Activated CD4-positive, alpha-beta T cell treated with anti-CD3 and anti-CD28 coated beads, Interleukin-2, amount 50 U/mL, for 4 hours (primary cell): ENCODE results near the gene THPO.
A peak's percentile ranks its signal among the peaks of the same experiment; 100 is the strongest.

Experiments used
- DNase-seq, 2 experiments: peaks; one replicate each; pipeline ENCODE4 v3.0.0-alpha.2; 2020

The THPO gene

DNA sequence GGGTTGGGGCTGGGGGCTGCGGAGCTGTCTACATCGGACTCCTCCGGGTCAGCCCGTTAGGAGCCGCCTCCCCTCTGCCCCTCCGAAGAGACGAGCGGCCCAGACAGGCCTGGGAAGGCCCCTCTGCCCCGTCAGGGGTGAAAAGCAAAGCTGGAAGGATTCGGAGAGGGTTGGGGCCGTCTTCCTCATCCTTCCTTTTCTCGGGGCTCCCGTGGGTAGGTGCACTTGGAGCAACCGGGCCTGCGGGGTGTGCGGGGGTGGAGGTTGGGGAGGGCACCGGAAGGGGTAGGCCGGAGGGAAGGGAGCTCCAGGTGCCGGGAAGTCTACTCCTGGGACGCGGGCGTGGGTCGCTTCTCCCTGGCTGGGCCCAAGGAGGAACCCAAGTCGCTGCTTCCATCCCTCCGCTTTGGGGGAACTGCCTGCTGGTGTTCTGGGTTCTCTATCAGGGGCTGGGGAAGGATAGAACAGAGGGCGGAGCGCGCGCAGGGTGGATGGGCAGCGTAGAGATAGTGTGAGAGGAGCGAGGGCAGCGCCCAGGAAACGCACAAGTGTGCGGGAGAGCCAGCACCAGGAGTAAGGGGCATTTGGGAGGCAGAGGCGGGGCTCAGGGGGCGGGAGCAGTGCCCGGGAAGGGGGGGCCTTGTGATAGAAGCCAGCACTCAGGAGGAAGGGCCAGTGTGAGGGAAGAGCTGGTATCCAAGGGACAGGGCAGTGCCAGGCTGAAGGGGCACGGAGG, 15.9 kb downstream of the THPO start:
- peak; percentile 22 to 27 for DNase-seq

DNA sequence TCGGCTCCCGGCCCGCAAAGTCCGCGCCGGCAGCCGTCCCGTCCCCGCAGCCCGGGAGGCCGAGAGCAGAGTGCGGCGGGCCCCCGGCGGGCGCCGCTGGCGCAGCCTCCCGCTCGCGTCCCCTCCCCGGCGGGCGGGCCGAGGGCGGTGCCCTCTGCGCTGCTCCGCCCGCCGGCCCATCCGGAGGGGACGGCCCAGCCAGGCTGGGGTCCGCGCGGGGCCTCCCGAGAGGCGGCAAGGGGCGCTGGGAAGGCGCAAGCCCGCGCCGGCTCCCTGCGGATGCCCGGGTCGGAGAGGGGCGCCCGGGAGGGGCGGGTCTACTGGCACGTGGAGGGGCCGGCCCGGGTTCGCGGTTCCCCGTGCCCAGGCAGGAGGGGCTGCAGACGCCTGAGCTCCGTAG, 16.5 kb downstream of the THPO start, which contains the start of the genes CLCN2 and POLR2H:
Gene CLCN2, minus strand, starts transcription at position 74 of the 400 bp plus-strand sequence. CDS start 126 bp downstream, outside the sequence.
Gene POLR2H, plus strand, starts transcription at position 179 of the 400 bp plus-strand sequence. CDS start 1,783 bp downstream, outside the sequence.
- peak; percentile 20 to 26 for DNase-seq

DNA sequence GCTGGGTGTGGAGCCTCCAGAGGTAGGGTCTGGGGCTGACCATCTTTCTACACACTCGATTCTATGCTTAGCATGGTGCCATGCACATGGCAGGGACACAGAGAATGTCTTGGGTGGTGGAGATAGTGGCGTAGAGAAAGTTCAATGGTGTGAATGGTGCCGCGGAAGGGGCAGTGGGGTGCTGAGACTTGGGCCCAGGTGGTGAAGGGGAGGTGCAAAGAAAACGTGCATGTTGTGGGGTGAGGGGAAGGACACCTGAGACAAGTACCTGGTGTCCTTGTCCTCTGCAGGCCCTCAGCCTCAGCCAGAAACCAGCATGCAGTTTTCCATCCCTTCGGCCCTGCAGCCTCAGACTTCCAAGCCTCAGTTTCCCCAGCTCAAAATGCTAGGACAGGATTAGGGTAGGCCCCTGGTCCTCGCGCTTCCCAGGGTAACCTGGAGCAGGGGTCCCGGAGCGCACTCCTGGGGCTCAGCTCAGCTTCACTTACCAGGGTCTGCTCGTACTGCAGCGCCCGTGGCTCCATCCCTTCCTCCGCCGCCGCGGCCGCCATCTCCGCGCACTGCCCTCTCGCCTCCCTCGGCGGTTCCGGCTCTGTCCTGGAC, 17.0 kb downstream of the THPO start:
- no peak for DNase-seq

DNA sequence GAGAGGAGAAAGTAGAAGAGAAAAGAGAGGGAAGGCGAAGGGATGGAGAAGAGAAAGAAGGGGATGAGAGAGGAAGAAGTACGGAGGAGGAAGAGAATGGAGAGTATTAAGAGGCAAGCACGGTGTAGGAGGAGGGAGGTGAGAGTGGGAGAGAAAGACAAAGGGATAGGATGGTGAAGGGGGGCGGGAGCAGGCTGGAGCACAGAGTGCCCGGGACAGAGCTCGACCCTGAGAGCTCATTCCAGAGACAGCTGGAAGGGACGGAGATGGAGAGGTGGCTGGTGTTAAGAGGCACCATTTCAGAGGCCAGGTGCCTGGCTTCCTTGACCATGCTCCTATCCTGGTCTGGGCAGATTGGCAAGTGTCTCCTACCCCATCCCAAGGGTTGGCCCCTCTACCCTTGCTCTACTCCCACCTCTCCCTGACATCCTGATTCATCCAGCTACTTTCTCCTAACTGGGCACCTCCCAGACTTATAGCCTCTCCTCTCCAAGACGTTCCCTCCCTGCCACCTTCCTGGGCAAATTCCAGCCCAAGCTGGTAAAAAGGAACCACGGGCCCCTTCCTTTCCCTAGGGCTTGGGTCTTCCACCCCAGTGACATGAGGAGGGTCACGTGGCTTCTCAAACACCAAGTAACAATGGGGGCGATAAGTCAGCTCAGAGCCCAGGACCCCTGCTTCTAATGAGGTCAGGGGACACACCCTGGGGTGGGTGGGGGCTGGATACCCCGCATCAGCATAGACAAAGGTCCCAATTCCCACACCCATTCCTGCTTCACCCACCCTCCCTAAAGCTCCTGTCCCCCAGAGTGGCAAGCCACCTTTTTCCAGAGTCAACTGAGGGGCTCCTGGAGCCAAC, 17.7 kb downstream of the THPO start:
- no peak for DNase-seq

DNA sequence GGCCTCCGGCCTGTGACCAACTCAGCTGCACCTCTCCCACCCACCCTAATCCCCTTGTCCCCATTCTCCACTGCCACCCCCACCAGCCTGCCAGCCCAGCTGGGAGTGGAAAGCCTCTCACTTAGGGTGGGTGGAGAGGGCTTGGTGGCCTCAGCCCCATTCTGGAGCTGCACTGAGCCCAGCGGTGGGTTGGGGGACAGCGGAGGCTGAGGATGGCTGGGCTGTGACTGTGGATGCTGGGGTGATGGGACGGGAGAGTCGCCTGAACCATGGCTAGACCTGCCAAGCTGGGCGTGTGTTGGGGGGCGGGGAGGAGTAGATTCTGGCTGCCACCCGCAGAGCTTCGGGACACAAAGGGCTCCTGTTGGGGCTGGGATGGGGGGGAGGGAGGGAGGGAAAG, 18.4 kb downstream of the THPO start:
- no peak for DNase-seq

- DNase-seq: no peak
These were observed 19.1 kb downstream of the THPO start for GRCh38 chr3:184358921-184359350.

DNA sequence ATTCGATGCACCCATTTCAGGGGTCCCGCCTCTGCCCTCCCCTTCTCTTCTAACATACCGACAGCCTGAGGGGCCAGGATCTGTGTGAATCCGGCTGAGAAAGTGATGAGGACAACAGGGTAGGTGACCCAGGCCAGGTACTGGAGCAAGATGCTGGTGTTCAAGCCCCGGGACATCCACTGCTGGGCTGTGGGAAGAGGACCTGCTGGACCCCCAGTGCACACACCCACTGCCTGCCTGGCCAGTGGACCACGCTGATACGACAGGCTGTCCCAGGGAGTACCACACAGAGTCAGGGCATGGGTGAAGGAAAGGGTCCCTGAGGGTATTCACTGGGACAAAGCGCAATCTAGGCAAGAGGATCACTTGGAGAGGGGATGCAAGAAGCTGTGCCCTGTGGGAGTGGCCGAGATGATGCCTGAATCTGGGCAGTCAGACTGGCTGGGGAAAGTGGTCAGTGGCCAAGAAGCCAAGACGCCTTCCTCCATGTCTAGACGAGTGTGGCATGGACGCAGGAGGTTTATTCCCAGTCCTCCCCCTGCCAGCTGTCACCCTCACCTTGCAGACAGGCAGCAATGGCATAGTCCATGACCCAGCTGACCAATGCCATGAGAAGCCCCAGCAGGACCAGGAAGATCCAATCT, 19.8 kb downstream of the THPO start:
- DNase-seq: no peak

- DNase-seq: no peak
These were observed 20.5 kb downstream of the THPO start for GRCh38 chr3:184357248-184358123.

- DNase-seq: no peak
These were observed 22.6 kb downstream of the THPO start for GRCh38 chr3:184355261-184356040.

DNA sequence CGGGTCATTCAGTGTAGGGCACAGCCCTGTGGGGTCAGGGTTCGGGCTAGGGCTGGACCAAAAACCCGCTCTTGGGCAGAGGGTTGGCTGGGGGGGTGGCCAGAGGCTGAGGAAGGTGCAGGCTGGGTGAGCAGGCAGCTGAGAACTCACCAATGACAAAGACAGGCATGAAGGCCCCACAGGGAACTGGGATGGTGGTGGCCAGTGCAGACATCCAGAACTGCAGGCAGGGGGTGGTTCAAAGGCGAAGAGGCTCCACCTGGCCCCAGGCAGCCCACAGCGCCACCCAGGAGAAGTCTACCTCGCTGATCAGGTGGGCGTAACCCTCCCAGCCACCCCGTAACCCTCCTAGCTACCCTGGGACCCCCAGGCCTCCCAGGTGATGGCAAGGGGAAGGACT, 23.3 kb downstream of the THPO start:
- DNase-seq: no peak

GRCh38 chr3:184354121-184354728, 23.8 kb downstream of the THPO start:
- DNase-seq: peak; percentile 59 to 63

- no peak for DNase-seq
These were observed 24.5 kb downstream of the THPO start for GRCh38 chr3:184353546-184353941.

GRCh38 chr3:184352897-184353545, 25.0 kb downstream of the THPO start:
- no peak for DNase-seq

GRCh38 chr3:184352149-184352785, 25.7 kb downstream of the THPO start:
- no peak for DNase-seq

- DNase-seq: no peak
These were observed 26.4 kb downstream of the THPO start for GRCh38 chr3:184351511-184352148.

- DNase-seq: no peak
These were observed 27.4 kb downstream of the THPO start for GRCh38 chr3:184350618-184351017.

DNA sequence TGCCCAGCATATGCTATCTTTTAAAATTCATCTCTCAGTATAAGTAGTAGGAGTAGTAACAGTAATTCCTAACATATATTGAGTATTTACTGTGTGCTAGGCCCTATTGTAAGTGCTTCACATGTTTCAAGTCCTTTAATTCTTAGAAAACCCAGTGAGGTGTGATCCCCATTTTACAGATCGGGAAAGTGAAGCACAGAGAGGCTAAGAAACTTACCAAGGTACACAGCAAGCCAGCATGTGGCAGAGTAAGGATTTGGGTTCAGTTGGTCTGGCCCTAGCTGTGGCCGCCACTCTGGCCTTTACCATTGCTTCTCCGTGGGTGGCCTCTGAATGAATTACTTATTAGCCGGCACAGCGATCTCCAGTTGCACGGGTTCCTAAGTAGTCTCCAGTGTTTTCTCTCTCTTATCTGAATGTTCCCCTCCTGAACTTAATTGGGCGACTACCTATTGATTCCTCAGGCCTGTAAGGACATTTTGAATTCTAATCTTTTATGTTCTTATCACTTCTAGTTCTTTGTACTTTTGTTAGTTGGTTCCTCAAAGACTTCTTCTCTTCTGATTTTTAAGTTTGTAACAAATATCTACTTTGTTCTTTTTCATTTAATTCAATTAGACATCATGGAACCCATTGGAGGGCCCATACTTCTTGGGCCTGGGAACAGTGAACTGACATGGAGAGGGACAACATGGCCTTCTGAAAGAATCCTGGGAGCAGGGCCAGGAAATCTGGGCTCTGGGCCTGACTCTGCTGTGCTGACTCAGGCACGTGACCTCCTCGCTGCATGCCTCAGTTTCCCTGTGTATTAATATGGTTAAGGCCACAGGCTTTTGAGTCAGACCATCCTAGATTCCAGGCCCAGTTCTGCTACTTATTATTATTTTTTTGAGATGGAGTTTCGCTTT, 28.2 kb downstream of the THPO start:
- DNase-seq: no peak

GRCh38 chr3:184348057-184348382, 30.0 kb downstream of the THPO start:
- no peak for DNase-seq
